HG03442 (cell line): ENCODE results near the gene TNNT3.
"Not testable (repeated sequence)": the region's sequence is repeated elsewhere in the genome, so short reads cannot be mapped to it uniquely, and the experiment has no call there.

Experiments used
- ATAC-seq: cut with Tn5 transposase; IDR thresholded peaks from one replicate; pipeline ENCODE4 v1.9.1; 2021; ENCODE audit warnings: mild to moderate bottlenecking, moderate library complexity; ENCODE audit not compliant: unreplicated experiment

Gene TNNT3

DNA sequence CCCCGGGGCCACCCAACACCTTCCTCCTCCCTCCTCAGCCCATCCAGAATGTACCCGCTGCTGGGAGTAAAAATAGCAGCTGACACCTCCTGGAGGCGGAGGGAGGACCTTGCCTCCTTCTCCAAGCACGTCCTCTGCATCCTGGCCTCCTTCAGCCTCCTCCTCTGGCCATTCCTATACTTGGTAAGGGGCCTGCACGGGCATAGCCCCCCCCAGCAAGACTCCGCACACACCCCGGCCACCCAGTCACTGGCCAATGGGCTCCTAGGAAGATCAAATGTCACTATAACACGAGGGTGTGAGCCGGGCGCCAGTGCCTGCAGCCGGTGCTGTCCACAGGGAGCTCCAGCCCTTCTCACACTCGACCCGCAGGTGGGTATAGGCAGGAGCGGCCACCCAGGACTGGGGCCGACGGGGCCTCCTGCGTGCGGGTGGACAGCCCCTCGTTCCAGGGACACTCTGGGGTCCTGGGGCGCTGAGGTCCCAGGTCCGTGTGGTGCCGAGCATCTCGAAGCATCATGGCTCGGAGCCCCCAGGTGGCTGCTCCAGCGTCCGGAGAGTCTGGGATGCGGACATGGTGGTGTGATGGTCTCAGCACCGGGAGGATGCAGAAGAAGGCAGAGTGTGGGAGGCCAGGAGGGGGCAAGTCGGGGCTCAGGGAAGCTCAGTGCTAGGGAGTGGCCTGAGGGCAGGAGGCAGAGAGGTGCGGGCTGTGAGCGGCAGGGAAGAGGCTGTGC is at the start of gene TNNT3:
Gene TNNT3 (plus strand): TSS at position 313 of the 737 bp plus-strand sequence. CDS start 3,172 bp downstream, outside the sequence.
- no peak for ATAC-seq

GRCh38 chr11:1870326-1870696 is 49.2 kb upstream of the TNNT3 start:
- no peak for ATAC-seq

GRCh38 chr11:1870721-1871466 is 48.6 kb upstream of the TNNT3 start:
- no peak for ATAC-seq

DNA sequence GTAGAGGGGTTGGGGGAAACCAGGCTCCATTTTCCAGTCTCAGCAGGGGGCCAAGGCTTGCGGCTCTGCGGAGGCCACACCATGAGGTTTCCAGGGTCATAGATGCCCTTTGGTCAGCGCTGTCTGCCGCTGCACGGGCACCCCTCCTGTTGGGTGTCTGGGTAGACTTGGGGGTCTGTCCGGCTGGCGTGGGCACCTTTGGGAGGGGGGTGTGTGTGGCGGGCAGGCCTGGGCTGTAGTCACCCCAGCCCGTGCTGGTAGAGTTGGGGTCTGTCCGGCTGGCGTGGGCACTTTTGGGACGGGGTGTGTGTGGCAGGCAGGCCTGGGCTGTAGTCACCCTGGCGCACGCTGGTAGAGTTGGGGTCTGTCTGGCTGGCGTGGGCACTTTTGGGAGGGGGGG is 48.0 kb upstream of the TNNT3 start:
- no peak for ATAC-seq

DNA sequence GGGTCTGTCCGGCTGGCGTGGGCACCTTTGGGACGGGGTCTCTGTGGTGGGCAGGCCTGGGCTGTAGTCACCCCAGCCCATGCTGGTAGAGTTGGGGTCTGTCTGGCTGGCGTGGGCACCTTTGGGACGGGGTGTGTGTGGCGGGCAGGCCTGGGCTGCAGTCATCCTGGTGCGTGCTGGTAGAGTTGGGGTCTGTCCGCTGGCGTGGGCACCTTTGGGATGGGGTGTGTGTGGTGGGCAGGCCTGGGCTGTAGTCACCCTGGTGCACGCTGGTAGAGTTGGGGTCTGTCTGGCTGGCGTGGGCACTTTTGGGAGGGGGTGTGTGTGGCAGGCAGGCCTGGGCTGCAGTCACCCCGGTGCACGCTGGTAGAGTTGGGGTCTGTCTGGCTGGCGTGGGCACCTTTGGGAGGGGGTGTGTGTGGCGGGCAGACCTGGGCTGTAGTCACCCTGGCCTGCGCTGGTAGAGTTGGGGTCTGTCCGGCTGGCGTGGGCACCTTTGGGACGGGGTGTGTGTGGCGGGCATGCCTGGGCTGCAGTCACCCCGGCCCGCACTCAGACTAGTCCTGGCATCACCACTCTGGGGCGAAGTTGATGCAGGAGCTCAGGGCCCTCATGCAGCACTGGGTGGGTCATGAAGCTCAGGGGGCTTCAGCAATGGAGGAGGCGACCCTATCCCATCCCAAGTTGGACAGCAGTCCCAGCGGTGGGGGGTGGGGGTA is 47.1 kb upstream of the TNNT3 start:
- ATAC-seq = no peak

DNA sequence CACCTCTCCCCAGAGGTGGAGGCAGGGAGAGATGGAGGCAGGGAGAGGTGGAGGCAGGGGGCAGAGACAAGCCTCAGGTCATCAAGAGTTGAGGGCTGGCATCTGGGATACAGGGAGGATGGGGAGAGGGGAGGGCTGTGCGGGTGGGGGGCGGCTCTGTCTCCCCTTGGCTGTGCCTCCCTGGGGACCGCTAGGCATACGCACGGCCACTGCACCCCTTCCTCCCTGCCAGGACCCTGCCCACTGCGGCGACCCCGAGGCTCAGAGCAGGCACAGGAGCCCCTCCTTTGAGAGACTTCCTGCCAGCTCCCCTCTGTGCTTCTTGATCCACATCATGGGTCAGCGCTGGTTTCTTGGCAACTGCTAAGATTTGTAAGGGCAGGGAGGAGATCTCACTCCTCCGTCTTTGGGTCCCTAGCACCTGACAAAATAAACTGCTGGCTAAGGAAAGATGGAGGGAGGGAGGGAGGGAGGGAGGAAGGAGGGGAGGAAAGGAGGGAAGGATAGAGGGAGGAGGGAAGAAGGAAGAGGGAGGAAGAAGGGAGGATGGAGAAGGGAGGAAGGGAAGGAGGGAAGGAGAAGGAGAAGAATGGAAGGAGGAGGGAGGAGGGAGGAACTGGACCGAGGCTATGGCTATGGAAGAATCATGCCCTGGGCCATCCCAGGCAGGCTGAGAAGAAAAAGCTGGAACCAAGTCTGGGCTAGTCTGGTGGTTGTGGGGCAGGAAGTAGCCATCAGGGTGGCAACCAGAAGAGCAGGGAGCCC is 46.3 kb upstream of the TNNT3 start:
- no peak for ATAC-seq

DNA sequence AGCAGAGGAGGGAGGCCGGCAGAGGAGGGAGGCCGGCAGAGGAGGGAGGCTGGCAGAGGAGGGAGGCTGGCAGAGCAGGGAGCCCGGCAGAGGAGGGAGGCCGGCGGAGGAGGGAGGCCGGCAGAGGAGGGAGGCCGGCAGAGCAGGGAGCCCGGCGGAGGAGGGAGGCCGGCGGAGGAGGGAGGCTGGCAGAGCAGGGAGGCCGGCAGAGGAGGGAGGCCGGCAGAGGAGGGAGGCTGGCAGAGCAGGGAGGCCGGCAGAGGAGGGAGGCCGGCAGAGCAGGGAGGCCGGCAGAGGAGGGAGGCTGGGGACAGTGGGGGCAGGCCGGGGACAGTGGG is 45.7 kb upstream of the TNNT3 start:
- not testable (repeated sequence) for ATAC-seq

- not testable (repeated sequence) for ATAC-seq
These were observed 44.9 kb upstream of the TNNT3 start for GRCh38 chr11:1874441-1875092.

GRCh38 chr11:1875093-1875850 is 44.2 kb upstream of the TNNT3 start:
- ATAC-seq = no peak

DNA sequence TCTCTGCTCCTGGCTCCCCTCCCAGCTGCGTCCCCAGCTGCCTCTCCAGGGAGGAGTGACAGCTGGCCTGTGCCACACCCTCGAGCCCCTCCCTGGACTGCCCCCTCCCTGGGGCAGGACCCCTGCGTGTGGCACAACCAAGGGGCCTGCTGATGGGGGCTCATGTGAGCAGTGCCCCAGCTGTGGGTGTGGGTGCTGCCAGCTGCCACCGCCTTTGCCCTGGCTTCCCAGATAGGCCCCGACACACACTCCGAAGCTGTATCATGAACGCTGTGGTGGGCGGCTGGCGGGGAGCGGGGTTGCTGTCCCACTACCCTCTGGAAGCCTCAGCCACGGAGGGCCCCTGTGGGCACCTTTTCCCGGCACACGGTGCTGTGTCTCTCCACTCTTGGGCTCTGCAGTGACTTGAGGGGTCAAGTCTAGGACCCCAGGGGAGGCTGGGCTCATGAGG is 43.6 kb upstream of the TNNT3 start:
- ATAC-seq = not testable (repeated sequence)

- no peak for ATAC-seq
These were observed 43.0 kb upstream of the TNNT3 start for GRCh38 chr11:1876361-1877063.

GRCh38 chr11:1877211-1878136 is 42.0 kb upstream of the TNNT3 start:
- no peak for ATAC-seq

GRCh38 chr11:1878137-1879031 is 41.1 kb upstream of the TNNT3 start:
- ATAC-seq = no peak

- ATAC-seq = no peak
These were observed 40.1 kb upstream of the TNNT3 start for GRCh38 chr11:1879342-1879940.

DNA sequence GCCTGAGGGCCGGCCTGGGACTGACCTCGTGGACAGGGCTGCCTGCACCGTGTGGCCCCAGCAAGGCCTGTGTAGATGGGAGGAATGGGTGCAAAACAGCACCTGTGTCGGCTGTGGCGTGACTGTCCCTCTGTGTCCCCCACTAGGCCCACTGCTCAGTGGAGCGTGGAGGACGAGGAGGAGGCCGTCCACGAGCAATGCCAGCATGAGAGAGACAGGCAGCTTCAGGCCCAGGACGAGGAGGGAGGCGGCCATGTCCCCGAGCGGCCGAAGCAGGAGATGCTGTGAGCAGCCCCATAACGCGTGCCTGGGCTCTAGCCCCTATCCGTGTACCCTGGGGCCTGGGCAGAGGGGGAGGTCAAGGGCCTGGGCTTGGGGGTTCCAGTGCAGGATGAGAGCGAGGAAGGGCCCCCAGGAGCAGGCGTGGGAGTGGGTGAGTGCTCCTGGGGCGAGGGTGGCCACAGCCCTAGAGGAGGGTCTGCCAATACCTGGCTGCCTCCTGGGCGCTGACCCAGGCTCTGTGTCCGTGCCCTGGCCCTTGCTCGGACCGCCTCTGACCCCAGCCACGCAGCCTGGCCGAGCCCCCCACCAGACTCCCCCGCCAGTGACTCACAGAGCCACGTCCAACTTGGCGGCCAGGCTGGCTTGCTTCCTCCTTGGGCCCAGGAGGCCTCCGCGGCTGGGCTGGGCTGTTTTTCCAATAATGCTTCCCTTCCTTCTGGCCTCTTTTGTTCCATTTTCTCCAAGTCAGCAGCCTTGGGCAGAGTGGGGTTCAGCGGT is 39.4 kb upstream of the TNNT3 start:
- ATAC-seq = no peak
